OCI-LY7 (cell line): ENCODE results near the gene RSRC2.
"Not testable (repeated sequence)": the region's sequence is repeated elsewhere in the genome, so short reads cannot be mapped to it uniquely, and the experiment has no call there.

Experiments
- EZH2phosphoT487 ChIP-seq: fragments of 200-600 bp; sonication (generic); IDR thresholded peaks from 2 replicates; pipeline ENCODE4 v1.6.1; 2018; ENCODE audit warnings: low read depth, borderline replicate concordance, mild to moderate bottlenecking, mixed run types, antibody characterized with exemption, low read length, moderate library complexity, mixed read lengths
- TF ChIP-seq, protein P1 (sequence below): fragments of 200-600 bp; sonication (generic); conservative IDR thresholded peaks from 2 replicates; pipeline ENCODE4 v1.5.1; 2014; ENCODE audit warnings: mild to moderate bottlenecking, antibody characterized with exemption, low read length, moderate library complexity, mixed read lengths

- TF ChIP-seq, protein P1, sequence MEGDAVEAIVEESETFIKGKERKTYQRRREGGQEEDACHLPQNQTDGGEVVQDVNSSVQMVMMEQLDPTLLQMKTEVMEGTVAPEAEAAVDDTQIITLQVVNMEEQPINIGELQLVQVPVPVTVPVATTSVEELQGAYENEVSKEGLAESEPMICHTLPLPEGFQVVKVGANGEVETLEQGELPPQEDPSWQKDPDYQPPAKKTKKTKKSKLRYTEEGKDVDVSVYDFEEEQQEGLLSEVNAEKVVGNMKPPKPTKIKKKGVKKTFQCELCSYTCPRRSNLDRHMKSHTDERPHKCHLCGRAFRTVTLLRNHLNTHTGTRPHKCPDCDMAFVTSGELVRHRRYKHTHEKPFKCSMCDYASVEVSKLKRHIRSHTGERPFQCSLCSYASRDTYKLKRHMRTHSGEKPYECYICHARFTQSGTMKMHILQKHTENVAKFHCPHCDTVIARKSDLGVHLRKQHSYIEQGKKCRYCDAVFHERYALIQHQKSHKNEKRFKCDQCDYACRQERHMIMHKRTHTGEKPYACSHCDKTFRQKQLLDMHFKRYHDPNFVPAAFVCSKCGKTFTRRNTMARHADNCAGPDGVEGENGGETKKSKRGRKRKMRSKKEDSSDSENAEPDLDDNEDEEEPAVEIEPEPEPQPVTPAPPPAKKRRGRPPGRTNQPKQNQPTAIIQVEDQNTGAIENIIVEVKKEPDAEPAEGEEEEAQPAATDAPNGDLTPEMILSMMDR = not testable (repeated sequence)
- not testable (repeated sequence) for TF ChIP-seq EZH2phosphoT487
Measured at GRCh38 chr12:122566816-122567215, 40.1 kb upstream of the RSRC2 start.
